ENCODE results near the gene MROH7.

DNA sequence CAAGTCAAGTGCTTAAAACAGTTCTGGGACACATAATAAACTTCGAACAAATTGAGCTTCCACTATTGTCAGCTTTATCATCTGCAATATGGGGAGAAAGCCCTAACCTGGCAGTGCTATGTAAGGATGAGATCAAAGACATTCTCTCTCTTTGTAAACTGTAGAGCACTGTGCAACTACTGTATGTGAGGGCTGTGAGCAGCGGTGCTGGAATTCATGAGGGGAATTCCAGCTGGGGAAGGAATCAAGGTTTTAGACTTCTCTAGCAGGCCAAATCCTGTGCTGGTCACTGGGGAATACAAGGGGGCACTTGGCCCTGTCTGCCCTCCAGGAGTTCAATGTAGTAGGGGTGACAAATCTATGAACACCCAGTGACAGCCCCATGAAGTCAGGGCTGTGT is 27.6 kb upstream of the MROH7 start:
- TF ChIP-seq ETV6 (CRISPR knock-in tag; IDR thresholded peaks at IDR 0.05) (no peak), GABPB1 (CRISPR knock-in tag; IDR thresholded peaks at IDR 0.05) (no peak), ZBTB21 (CRISPR knock-in tag; IDR thresholded peaks at IDR 0.05; ENCODE audit: borderline replicate concordance) (no peak), ZNF121 (CRISPR knock-in tag; IDR thresholded peaks at IDR 0.05) (no peak)
- TF ChIP-seq, protein P1, sequence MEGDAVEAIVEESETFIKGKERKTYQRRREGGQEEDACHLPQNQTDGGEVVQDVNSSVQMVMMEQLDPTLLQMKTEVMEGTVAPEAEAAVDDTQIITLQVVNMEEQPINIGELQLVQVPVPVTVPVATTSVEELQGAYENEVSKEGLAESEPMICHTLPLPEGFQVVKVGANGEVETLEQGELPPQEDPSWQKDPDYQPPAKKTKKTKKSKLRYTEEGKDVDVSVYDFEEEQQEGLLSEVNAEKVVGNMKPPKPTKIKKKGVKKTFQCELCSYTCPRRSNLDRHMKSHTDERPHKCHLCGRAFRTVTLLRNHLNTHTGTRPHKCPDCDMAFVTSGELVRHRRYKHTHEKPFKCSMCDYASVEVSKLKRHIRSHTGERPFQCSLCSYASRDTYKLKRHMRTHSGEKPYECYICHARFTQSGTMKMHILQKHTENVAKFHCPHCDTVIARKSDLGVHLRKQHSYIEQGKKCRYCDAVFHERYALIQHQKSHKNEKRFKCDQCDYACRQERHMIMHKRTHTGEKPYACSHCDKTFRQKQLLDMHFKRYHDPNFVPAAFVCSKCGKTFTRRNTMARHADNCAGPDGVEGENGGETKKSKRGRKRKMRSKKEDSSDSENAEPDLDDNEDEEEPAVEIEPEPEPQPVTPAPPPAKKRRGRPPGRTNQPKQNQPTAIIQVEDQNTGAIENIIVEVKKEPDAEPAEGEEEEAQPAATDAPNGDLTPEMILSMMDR (IDR thresholded peaks at IDR 0.05) = no peak

Data from WTC11 (cell line).